Measurements from ENCODE around the gene HTRA2.

Gene HTRA2

DNA sequence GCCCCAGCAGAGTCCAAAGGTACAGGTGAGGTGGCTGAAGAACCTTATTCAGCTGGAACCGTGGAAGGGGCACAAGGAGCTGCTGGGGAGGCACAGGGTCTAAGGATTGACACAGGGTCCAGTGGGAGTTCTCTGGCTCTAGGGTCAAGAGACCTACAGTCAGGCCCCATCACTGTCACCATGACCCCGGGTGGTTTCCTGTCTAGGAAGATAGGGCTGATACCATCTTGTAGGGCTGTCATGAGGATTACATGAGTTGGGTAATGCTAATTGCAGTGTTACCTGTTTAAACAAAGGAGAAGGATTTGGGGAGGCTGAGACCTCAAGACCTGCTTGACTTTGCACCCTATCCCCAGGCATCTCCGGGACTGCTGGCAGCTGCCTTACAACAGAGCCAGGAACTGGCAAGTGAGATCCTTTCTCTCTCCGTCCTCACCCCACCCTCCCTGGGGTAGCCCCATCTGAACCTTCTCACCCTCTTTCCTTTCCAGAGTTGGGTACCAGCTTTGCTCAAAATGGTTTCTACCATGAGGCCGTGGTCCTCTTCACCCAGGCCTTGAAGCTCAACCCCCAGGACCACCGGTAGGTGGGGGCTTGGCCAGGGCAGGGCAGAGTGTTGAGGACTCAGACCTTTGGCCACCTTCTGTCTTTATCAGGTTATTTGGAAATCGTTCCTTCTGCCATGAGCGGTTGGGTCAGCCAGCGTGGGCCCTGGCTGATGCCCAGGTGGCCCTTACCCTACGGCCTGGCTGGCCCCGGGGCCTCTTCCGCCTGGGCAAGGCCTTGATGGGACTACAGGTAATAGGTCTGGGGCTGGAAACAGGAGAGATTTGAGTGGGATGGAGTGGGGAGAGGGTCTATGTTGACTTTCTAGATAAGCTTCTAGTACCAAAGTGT is 37.8 kb upstream of the HTRA2 start:
- TF ChIP-seq SPI1 (IDR thresholded peaks at IDR 0.05; ENCODE audit: borderline replicate concordance, low read depth) (no peak), POLR2AphosphoS5 (IDR thresholded peaks at IDR 0.05; ENCODE audit: low read depth) (no peak), GABPA (IDR thresholded peaks at IDR 0.05; ENCODE audit: low read depth) (no peak)
- TF ChIP-seq, protein P1, sequence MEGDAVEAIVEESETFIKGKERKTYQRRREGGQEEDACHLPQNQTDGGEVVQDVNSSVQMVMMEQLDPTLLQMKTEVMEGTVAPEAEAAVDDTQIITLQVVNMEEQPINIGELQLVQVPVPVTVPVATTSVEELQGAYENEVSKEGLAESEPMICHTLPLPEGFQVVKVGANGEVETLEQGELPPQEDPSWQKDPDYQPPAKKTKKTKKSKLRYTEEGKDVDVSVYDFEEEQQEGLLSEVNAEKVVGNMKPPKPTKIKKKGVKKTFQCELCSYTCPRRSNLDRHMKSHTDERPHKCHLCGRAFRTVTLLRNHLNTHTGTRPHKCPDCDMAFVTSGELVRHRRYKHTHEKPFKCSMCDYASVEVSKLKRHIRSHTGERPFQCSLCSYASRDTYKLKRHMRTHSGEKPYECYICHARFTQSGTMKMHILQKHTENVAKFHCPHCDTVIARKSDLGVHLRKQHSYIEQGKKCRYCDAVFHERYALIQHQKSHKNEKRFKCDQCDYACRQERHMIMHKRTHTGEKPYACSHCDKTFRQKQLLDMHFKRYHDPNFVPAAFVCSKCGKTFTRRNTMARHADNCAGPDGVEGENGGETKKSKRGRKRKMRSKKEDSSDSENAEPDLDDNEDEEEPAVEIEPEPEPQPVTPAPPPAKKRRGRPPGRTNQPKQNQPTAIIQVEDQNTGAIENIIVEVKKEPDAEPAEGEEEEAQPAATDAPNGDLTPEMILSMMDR (IDR thresholded peaks at IDR 0.05; ENCODE audit: insufficient read depth, low read length) = no peak
- TF ChIP-seq, protein P2, sequence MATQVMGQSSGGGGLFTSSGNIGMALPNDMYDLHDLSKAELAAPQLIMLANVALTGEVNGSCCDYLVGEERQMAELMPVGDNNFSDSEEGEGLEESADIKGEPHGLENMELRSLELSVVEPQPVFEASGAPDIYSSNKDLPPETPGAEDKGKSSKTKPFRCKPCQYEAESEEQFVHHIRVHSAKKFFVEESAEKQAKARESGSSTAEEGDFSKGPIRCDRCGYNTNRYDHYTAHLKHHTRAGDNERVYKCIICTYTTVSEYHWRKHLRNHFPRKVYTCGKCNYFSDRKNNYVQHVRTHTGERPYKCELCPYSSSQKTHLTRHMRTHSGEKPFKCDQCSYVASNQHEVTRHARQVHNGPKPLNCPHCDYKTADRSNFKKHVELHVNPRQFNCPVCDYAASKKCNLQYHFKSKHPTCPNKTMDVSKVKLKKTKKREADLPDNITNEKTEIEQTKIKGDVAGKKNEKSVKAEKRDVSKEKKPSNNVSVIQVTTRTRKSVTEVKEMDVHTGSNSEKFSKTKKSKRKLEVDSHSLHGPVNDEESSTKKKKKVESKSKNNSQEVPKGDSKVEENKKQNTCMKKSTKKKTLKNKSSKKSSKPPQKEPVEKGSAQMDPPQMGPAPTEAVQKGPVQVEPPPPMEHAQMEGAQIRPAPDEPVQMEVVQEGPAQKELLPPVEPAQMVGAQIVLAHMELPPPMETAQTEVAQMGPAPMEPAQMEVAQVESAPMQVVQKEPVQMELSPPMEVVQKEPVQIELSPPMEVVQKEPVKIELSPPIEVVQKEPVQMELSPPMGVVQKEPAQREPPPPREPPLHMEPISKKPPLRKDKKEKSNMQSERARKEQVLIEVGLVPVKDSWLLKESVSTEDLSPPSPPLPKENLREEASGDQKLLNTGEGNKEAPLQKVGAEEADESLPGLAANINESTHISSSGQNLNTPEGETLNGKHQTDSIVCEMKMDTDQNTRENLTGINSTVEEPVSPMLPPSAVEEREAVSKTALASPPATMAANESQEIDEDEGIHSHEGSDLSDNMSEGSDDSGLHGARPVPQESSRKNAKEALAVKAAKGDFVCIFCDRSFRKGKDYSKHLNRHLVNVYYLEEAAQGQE (IDR thresholded peaks at IDR 0.05; ENCODE audit: insufficient replicate concordance, low read depth) = no peak
- Histone ChIP-seq H3K4me3 (replicated peaks; ENCODE audit: insufficient read depth, low read length) (no peak overlapping the region), H3K27me3 (ENCODE audit: insufficient read depth, poor library complexity, severe bottlenecking) (no peaks in the 10 kb centered on the region), H3K27ac (replicated peaks) (no peak overlapping the region)
- no peak for DNase-seq (ENCODE audit: low read depth in 1 of 2, low spot score in 1 of 2)

DNA sequence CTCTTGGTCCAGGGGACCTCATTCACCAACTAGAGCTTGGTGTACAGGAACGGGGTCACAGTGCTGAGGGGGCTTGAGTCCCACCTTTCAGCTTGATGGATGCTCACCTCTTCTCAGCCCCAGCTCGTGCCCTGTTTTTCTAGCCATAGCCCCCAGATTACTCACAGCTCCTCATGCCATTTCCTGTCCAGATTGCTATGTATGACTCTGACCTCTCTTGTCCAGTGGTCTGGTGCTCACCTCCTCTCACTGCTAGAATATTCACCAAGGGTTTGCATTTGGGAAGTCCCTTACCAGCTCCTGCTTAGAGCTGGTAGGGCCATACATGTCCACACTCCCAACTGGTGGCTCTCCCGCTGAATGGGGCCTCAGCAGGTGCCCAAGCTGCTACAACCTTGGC is 36.2 kb upstream of the HTRA2 start:
- no peak for DNase-seq (ENCODE audit: low read depth in 1 of 2, low spot score in 1 of 2)
- H3K27ac ChIP-seq (replicated peaks) = no peak overlapping the region
- peaks cover 12% of the 10 kb centered on the region for H3K27me3 ChIP-seq (ENCODE audit: insufficient read depth, poor library complexity, severe bottlenecking)
- no peak overlapping the region for H3K4me3 ChIP-seq (replicated peaks; ENCODE audit: insufficient read depth, low read length)
- TF ChIP-seq POLR2AphosphoS5 (IDR thresholded peaks at IDR 0.05; ENCODE audit: low read depth) (no peak), SPI1 (IDR thresholded peaks at IDR 0.05; ENCODE audit: borderline replicate concordance, low read depth) (no peak), GABPA (IDR thresholded peaks at IDR 0.05; ENCODE audit: low read depth) (no peak)
- TF ChIP-seq, protein P1 (IDR thresholded peaks at IDR 0.05; ENCODE audit: insufficient read depth, low read length) = no peak
- TF ChIP-seq, protein P2 (IDR thresholded peaks at IDR 0.05; ENCODE audit: insufficient replicate concordance, low read depth) = no peak

DNA sequence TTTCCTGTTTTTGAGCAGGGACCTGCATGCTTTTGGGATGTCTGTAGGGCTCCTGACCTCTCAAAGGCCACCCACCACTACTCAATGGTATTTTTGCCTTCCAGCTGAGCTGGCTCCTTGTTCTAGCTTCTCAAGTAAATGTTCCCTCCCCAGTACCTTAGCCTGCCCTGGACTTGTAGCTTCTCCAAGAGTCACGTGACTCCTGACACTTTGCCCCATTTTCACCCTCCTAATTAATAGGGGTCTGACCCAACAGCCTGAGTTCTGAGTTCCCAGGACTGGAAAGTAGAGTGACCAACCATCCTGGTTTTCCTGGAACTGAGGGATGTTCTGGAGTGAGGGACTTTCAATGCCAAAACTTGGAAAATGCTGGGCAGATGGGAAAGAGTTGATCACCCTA is 34.3 kb upstream of the HTRA2 start:
- H3K27ac ChIP-seq (replicated peaks) = no peak overlapping the region
- H3K4me3 ChIP-seq (replicated peaks; ENCODE audit: insufficient read depth, low read length) = no peak overlapping the region
- DNase-seq (ENCODE audit: low read depth in 1 of 2, low spot score in 1 of 2) = no peak
- peaks cover 30% of the 10 kb centered on the region for H3K27me3 ChIP-seq (ENCODE audit: insufficient read depth, poor library complexity, severe bottlenecking)
- TF ChIP-seq, protein P2 (IDR thresholded peaks at IDR 0.05; ENCODE audit: insufficient replicate concordance, low read depth) = no peak
